Measurements from ENCODE around the gene MRPS18A. TPM values are rescaled to one million over a fixed set of nuclear protein-coding genes. Genes with fewer than 3 reads are reported as not detected.
A peak's percentile ranks its signal among the peaks of the same experiment; 100 is the strongest.

MRPS18A gene
- total and polyA plus RNA-seq, 2 of the 13 experiments (the other 11 are each of a cell fraction or from before 2014, with no cell fraction given) = 87.8 to 89.1 TPM

- TF ChIP-seq ZNF276 (CRISPR knock-in tag; IDR thresholded peaks at IDR 0.05; ENCODE audit: low read depth) = no peak
- TF ChIP-seq ZFX (CRISPR knock-in tag; IDR thresholded peaks at IDR 0.05; ENCODE audit: low read depth) = peak; percentile 52; the same call in 1 of the 2 replicates
- 0 out of 2 replicates have a peak, but pooled peaks have one; percentile 28 for TF ChIP-seq DRAP1 (CRISPR knock-in tag; IDR thresholded peaks at IDR 0.05)
- TF ChIP-seq ZNF652 (CRISPR knock-in tag; IDR thresholded peaks at IDR 0.05; ENCODE audit: borderline replicate concordance, low read depth) = peak; percentile 93
- TF ChIP-seq HNF4A (CRISPR knock-in tag; IDR thresholded peaks at IDR 0.05) = peak; percentile 63
- TF ChIP-seq MAFF (IDR thresholded peaks at IDR 0.05; ENCODE audit: low read depth, low read length) = no peak
- 0 out of 2 replicates have a peak, but pooled peaks have one; percentile 28 for TF ChIP-seq HIVEP1 (CRISPR knock-in tag; IDR thresholded peaks at IDR 0.05)
- no peak for TF ChIP-seq SUZ12 (IDR thresholded peaks at IDR 0.05; ENCODE audit: low read depth, low read length)
- TF ChIP-seq LCORL (IDR thresholded peaks at IDR 0.05) = no peak
- TF ChIP-seq LCORL (CRISPR knock-in tag; IDR thresholded peaks at IDR 0.05) = peak; percentile 59; the same call in 1 of the 2 replicates
- TF ChIP-seq STAT6 (CRISPR knock-in tag; IDR thresholded peaks at IDR 0.05; ENCODE audit: borderline replicate concordance) = no peak
- TF ChIP-seq ZC3H13 (CRISPR knock-in tag; IDR thresholded peaks at IDR 0.05) = no peak
- peak; percentile 30; the same call in 1 of the 2 replicates for TF ChIP-seq ZNF263 (CRISPR knock-in tag; IDR thresholded peaks at IDR 0.05)
- no peak for TF ChIP-seq ZNF543 (CRISPR knock-in tag; IDR thresholded peaks at IDR 0.05)
- TF ChIP-seq ZNF687 (CRISPR knock-in tag; IDR thresholded peaks at IDR 0.05) = peak; percentile 21; the same call in 1 of the 2 replicates
- TF ChIP-seq SKIL (CRISPR knock-in tag; IDR thresholded peaks at IDR 0.05; ENCODE audit: borderline replicate concordance) = peak; percentile 56; the same call in 1 of the 2 replicates
- TF ChIP-seq FOXP1 (IDR thresholded peaks at IDR 0.05) = no peak
- peak; percentile 32; the same call in 1 of the 2 replicates for TF ChIP-seq FOXP1 (CRISPR knock-in tag; IDR thresholded peaks at IDR 0.05)
- peak; percentile 94 for TF ChIP-seq ESRRA (CRISPR knock-in tag; IDR thresholded peaks at IDR 0.05; ENCODE audit: low read depth)
Observed at GRCh38 chr6:43714311-43715055, 26.9 kb upstream of the MRPS18A start (continued).

All from HepG2 (cell line).